ENCODE measurements around the gene CEP43. TPM values are rescaled to one million over a fixed set of nuclear protein-coding genes. Genes with fewer than 3 reads are reported as not detected.
A peak's percentile ranks its signal among the peaks of the same experiment; 100 is the strongest.

Gene CEP43
- total RNA-seq, 1 experiment from 2014 or later, result 35.4 TPM

DNA sequence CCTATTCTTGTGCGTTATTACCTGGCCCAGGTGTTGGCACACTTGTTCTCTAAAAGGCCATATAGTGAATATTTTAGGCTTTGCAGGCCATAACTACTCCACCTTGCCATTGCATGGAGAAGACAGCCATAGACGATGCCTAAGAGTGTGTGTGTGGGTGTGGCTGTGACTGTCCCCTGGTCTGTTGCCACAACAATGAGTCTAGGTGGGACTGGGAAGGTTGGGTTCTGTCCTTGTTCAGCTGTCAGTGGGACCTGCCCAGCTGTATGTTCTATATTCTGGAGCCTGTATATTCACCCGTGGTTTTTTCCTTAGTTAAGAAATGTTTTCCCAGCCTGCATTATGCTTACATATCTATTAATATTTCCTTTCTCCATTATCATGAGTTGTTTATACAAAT, 38.6 kb downstream of the CEP43 start:
- Histone ChIP-seq H3K27me3 (ENCODE audit: control insufficient read depth, insufficient read depth, low read length) (no peaks in the 10 kb centered on the region), H3K27ac (ENCODE audit: low read length) (no peak overlapping the region), H3K4me3 (ENCODE audit: low read depth in 2 of 2, low read length in 2 of 2) (no peak overlapping the region), H3K4me1 (ENCODE audit: control insufficient read depth, insufficient read depth, low read length) (no peaks in the 10 kb centered on the region), H3K9me3 (ENCODE audit: control insufficient read depth, insufficient read depth, low read depth, low read length) (no peaks in the 10 kb centered on the region), H3K36me3 (ENCODE audit: control insufficient read depth, insufficient read depth, low read length) (peaks cover 42% of the 10 kb centered on the region)
- CTCF ChIA-PET, result no interaction called here
- no peak for ATAC-seq
- DNase-seq (ENCODE audit: low read depth, low spot score), result no peak
- in situ Hi-C loops (cut with HindIII; ENCODE audit: low pct_unique_long_range_greater_than_20kb, low sequenced_read_pairs), result no loop called here
- TF ChIP-seq, protein P1, sequence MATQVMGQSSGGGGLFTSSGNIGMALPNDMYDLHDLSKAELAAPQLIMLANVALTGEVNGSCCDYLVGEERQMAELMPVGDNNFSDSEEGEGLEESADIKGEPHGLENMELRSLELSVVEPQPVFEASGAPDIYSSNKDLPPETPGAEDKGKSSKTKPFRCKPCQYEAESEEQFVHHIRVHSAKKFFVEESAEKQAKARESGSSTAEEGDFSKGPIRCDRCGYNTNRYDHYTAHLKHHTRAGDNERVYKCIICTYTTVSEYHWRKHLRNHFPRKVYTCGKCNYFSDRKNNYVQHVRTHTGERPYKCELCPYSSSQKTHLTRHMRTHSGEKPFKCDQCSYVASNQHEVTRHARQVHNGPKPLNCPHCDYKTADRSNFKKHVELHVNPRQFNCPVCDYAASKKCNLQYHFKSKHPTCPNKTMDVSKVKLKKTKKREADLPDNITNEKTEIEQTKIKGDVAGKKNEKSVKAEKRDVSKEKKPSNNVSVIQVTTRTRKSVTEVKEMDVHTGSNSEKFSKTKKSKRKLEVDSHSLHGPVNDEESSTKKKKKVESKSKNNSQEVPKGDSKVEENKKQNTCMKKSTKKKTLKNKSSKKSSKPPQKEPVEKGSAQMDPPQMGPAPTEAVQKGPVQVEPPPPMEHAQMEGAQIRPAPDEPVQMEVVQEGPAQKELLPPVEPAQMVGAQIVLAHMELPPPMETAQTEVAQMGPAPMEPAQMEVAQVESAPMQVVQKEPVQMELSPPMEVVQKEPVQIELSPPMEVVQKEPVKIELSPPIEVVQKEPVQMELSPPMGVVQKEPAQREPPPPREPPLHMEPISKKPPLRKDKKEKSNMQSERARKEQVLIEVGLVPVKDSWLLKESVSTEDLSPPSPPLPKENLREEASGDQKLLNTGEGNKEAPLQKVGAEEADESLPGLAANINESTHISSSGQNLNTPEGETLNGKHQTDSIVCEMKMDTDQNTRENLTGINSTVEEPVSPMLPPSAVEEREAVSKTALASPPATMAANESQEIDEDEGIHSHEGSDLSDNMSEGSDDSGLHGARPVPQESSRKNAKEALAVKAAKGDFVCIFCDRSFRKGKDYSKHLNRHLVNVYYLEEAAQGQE (IDR thresholded peaks at IDR 0.05; ENCODE audit: insufficient read depth in 1 of 2, low read depth in 2 of 2, low read length in 1 of 2), result no peak
- no peak for TF ChIP-seq SIN3A (IDR thresholded peaks at IDR 0.05; ENCODE audit: borderline replicate concordance, insufficient read depth, low read depth, low read length)
- no peak for TF ChIP-seq POLR2AphosphoS5 (IDR thresholded peaks at IDR 0.05; ENCODE audit: low read depth, low read length)
- no peak for TF ChIP-seq TCF7L2 (IDR thresholded peaks at IDR 0.05; ENCODE audit: low read depth, low read length)
- TF ChIP-seq, protein P2, sequence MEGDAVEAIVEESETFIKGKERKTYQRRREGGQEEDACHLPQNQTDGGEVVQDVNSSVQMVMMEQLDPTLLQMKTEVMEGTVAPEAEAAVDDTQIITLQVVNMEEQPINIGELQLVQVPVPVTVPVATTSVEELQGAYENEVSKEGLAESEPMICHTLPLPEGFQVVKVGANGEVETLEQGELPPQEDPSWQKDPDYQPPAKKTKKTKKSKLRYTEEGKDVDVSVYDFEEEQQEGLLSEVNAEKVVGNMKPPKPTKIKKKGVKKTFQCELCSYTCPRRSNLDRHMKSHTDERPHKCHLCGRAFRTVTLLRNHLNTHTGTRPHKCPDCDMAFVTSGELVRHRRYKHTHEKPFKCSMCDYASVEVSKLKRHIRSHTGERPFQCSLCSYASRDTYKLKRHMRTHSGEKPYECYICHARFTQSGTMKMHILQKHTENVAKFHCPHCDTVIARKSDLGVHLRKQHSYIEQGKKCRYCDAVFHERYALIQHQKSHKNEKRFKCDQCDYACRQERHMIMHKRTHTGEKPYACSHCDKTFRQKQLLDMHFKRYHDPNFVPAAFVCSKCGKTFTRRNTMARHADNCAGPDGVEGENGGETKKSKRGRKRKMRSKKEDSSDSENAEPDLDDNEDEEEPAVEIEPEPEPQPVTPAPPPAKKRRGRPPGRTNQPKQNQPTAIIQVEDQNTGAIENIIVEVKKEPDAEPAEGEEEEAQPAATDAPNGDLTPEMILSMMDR (IDR thresholded peaks at IDR 0.05), result no peak
- intact Hi-C loops (cut with micrococcal nuclease; ENCODE audit: unreplicated experiment), result no loop called here
- POLR2A ChIA-PET, result no interaction called here
- TSS peak; percentile 48 for BruUV-seq (replicated peaks)

GRCh38 chr6:167044696-167045095, 45.5 kb downstream of the CEP43 start:
- TF ChIP-seq, protein P2 (IDR thresholded peaks at IDR 0.05), result no peak
- TF ChIP-seq POLR2AphosphoS5 (IDR thresholded peaks at IDR 0.05; ENCODE audit: low read depth, low read length) (no peak), SIN3A (IDR thresholded peaks at IDR 0.05; ENCODE audit: borderline replicate concordance, insufficient read depth, low read depth, low read length) (no peak), TCF7L2 (IDR thresholded peaks at IDR 0.05; ENCODE audit: low read depth, low read length) (no peak)
- TF ChIP-seq, protein P1 (IDR thresholded peaks at IDR 0.05; ENCODE audit: insufficient read depth in 1 of 2, low read depth in 2 of 2, low read length in 1 of 2), result no peak
- Histone ChIP-seq H3K4me1 (ENCODE audit: control insufficient read depth, insufficient read depth, low read length) (no peaks in the 10 kb centered on the region), H3K9me3 (ENCODE audit: control insufficient read depth, insufficient read depth, low read depth, low read length) (no peaks in the 10 kb centered on the region), H3K4me3 (ENCODE audit: low read depth in 2 of 2, low read length in 2 of 2) (no peak overlapping the region), H3K27me3 (ENCODE audit: control insufficient read depth, insufficient read depth, low read length) (no peaks in the 10 kb centered on the region), H3K27ac (ENCODE audit: low read length) (no peak overlapping the region), H3K36me3 (ENCODE audit: control insufficient read depth, insufficient read depth, low read length) (peaks cover 17% of the 10 kb centered on the region)
- ATAC-seq (peak; percentile 76), DNase-seq (ENCODE audit: low read depth, low spot score) (no peak)
- POLR2A ChIA-PET, result no interaction called here
- CTCF ChIA-PET, result interaction anchor here (0.6 to 0.7 kb wide), 2 partner anchors 270 to 308 kb away, joined by 5 to 6 read pairs; no protein-coding TSS in a partner anchor
- BruUV-seq (replicated peaks), result no TSS peak
- intact Hi-C loops (cut with micrococcal nuclease; ENCODE audit: unreplicated experiment) (loop anchor here (5.0 kb wide), 1 partner anchor 98 kb away; no protein-coding TSS in a partner anchor), in situ Hi-C loops (cut with HindIII; ENCODE audit: low pct_unique_long_range_greater_than_20kb, low sequenced_read_pairs) (no loop called here)
